Measurements from ENCODE around the gene ABCC3.
"Not testable (repeated sequence)": the region's sequence is repeated elsewhere in the genome, so short reads cannot be mapped to it uniquely, and the experiment has no call there.

The ABCC3 gene

GRCh38 chr17:50697062-50697461 is 62.4 kb downstream of the ABCC3 start:
- FAIRE-seq (peak; percentile 4), DNase-seq (ENCODE audit: insufficient read length, low spot score) (no peak)

GRCh38 chr17:50697663-50698272 is 63.1 kb downstream of the ABCC3 start:
- DNase-seq (ENCODE audit: insufficient read length, low spot score) (no peak), FAIRE-seq (no peak)

- FAIRE-seq (no peak), DNase-seq (ENCODE audit: insufficient read length, low spot score) (no peak)
Measured at GRCh38 chr17:50699410-50699809, 64.7 kb downstream of the ABCC3 start.

GRCh38 chr17:50703162-50703561 is 68.5 kb downstream of the ABCC3 start:
- no peak for DNase-seq (ENCODE audit: insufficient read length, low spot score)
- no peak for FAIRE-seq

- DNase-seq (ENCODE audit: insufficient read length, low spot score) (peak; percentile 90), FAIRE-seq (no peak)
Measured at GRCh38 chr17:50707289-50708049, 72.8 kb downstream of the ABCC3 start, which contains the start of gene ANKRD40. Gene ANKRD40 (minus strand): TSS chr17:50707914. CDS start chr17:50707654, 260 bp downstream.

- FAIRE-seq (peak; percentile 33), DNase-seq (ENCODE audit: insufficient read length, low spot score) (no peak)
Measured at GRCh38 chr17:50708050-50709000, 73.6 kb downstream of the ABCC3 start.

- not testable (repeated sequence) for FAIRE-seq; DNase-seq (ENCODE audit: insufficient read length, low spot score)
Measured at GRCh38 chr17:50709053-50709452, 74.4 kb downstream of the ABCC3 start.

GRCh38 chr17:50710025-50710424 is 75.3 kb downstream of the ABCC3 start:
- FAIRE-seq = no peak
- no peak for DNase-seq (ENCODE audit: insufficient read length, low spot score)

- FAIRE-seq (no peak), DNase-seq (ENCODE audit: insufficient read length, low spot score) (no peak)
Measured at GRCh38 chr17:50710650-50711049, 76.0 kb downstream of the ABCC3 start.

GRCh38 chr17:50712641-50713040 is 78.0 kb downstream of the ABCC3 start:
- DNase-seq (ENCODE audit: insufficient read length, low spot score) (no peak), FAIRE-seq (no peak)

- DNase-seq (ENCODE audit: insufficient read length, low spot score) = no peak
Measured at GRCh38 chr17:50715471-50715870, 80.8 kb downstream of the ABCC3 start.

GRCh38 chr17:50719144-50719923 is 84.7 kb downstream of the ABCC3 start, which contains the start of gene LUC7L3:
Gene LUC7L3 (plus strand): TSS chr17:50719603. CDS start chr17:50719733, 130 bp downstream.
- peak; percentile 98 for DNase-seq (ENCODE audit: insufficient read length, low spot score)
- FAIRE-seq = peak; percentile 86

More at GRCh38 chr17:50715471-50715870, 80.8 kb downstream of the ABCC3 start:
- no peak for FAIRE-seq

GRCh38 chr17:50719924-50720794 is 85.5 kb downstream of the ABCC3 start:
- no peak for FAIRE-seq

GRCh38 chr17:50721194-50722010 is 86.7 kb downstream of the ABCC3 start:
- DNase-seq (ENCODE audit: insufficient read length, low spot score) (no peak), FAIRE-seq (no peak)

More at GRCh38 chr17:50719924-50720794, 85.5 kb downstream of the ABCC3 start:
- DNase-seq (ENCODE audit: insufficient read length, low spot score) = no peak

- FAIRE-seq (no peak), DNase-seq (ENCODE audit: insufficient read length, low spot score) (no peak)
Measured at GRCh38 chr17:50722746-50723145, 88.1 kb downstream of the ABCC3 start.

- not testable (repeated sequence) for DNase-seq (ENCODE audit: insufficient read length, low spot score); FAIRE-seq
Measured at GRCh38 chr17:50724622-50725021, 89.9 kb downstream of the ABCC3 start.

- no peak for DNase-seq (ENCODE audit: insufficient read length, low spot score)
- no peak for FAIRE-seq
Measured at GRCh38 chr17:50725769-50726655, 91.3 kb downstream of the ABCC3 start.

All from HTR-8/SVneo (cell line).